Heart left ventricle (tissue), 16 donors: Measurements from ENCODE around the gene CRB1. TPM values are rescaled to one million over a fixed set of nuclear protein-coding genes. Genes with fewer than 3 reads are reported as not detected.

Experiments used
- ATAC-seq, 4 donors: fragments of 200-7000 bp; cut with Tn5 transposase; one replicate each; pipeline ENCODE4 v1.9.1; 2020 to 2022; ENCODE audit warnings: moderate library complexity in 4 of 4, mild to moderate bottlenecking in 3 of 4, moderate number of reproducible peaks in 1 of 4
- DNase-seq, 5 donors: peaks; one replicate each; pipeline ENCODE4 v3.0.0-alpha.2; 2020
- H3K27ac ChIP-seq, 12 donors: fragments of 200-600 bp; sonication (generic) in 4 of 12; one replicate each; pipeline versions ENCODE4 v1.5.0 to v1.8.0; 2016 to 2022; ENCODE audit warnings: mild to moderate bottlenecking in 2 of 12
- H3K27me3 ChIP-seq, 9 donors: fragments of 200-600 bp; sonication (generic) in 2 of 9; one replicate each; pipeline versions ENCODE4 v1.5.1 to v1.8.0; 2016 to 2022; ENCODE audit warnings: mild to moderate bottlenecking in 3 of 9
- H3K36me3 ChIP-seq, 9 donors: fragments of 200-600 bp; sonication (generic) in 2 of 9; one replicate each; pipeline versions ENCODE4 v1.5.0 to v1.8.0; 2018 to 2022; ENCODE audit warnings: mild to moderate bottlenecking in 2 of 9
- H3K4me1 ChIP-seq, 12 donors: fragments of 200-600 bp; sonication (generic) in 4 of 12; one replicate each; pipeline versions ENCODE4 v1.5.0 to v1.8.0; 2016 to 2022; ENCODE audit warnings: mild to moderate bottlenecking in 3 of 12
- H3K4me3 ChIP-seq, 12 donors: fragments of 200-600 bp; sonication (generic) in 4 of 12; one replicate each; pipeline versions ENCODE4 v1.5.0 to v1.8.0; 2017 to 2022; ENCODE audit warnings: mild to moderate bottlenecking in 9 of 12, moderate library complexity in 4 of 12
- H3K9me3 ChIP-seq, 12 donors: fragments of 200-600 bp; sonication (generic) in 4 of 12; one replicate each; pipeline versions ENCODE4 v1.5.0 to v1.8.0; 2016 to 2022; ENCODE audit warnings: mild to moderate bottlenecking in 1 of 12
- CTCF ChIP-seq, 12 donors: fragments of 200-600 bp; sonication (generic) in 4 of 12; IDR thresholded peaks; one replicate each; pipeline versions ENCODE4 v1.5.0 to v1.8.0; 2018 to 2022; ENCODE audit warnings: antibody characterized with exemption in 12 of 12, mild to moderate bottlenecking in 5 of 12
- POLR2A ChIP-seq, 2 donors: fragments of 450-650 bp; IDR thresholded peaks; one replicate each; pipeline ENCODE4 v1.6.1; 2017; ENCODE audit warnings: antibody characterized with exemption in 2 of 2, mild to moderate bottlenecking in 2 of 2, moderate library complexity in 2 of 2
- WGBS, 4 donors: extraction: QIAGEN DNeasy Blood & Tissue Kit in 2 of 4; methylation state at CpG; one replicate each; pipeline versions ENCODE4 v1.1.5 to v1.1.7; 2013 to 2018; 5-methylcytosine and 5-hydroxymethylcytosine counted together
- intact Hi-C, 10 donors: fragments of 100-400 bp; cut with DNase I; formaldehyde crosslinking; loops; one replicate each; pipeline versions ENCODE4 v1.11.1 to v1.14.2; 2022
- polyA plus RNA-seq, 2 donors: library from polyadenylated mRNA; stranded (reverse); fragments of 200-250 nt; gene quantifications; one replicate each; pipeline ENCODE4 v1.2.3, GENCODE V29; 2013
- total RNA-seq, 9 donors: library from RNA; depleted of rRNA in 2 of 9; stranded (reverse); fragments of >200 nt in 2 of 9; fragmentation: NEBNext Ultra II Directional in 3 of 9; extraction: Animal tissue kit (Norgen Biotek cat#: 25700) in 3 of 9; gene quantifications; one replicate each; pipeline versions ENCODE4 v1.1.0 to v1.2.4, GENCODE V29; 2016 to 2023
- donor health status: ischemic (EF 13 %, LVEDD 7.1; RV severe dilation, severe dysfunction).
- donor health status: healthy with polysubstance abuse.
- donor health status: DM: no; HTN: yes; CAD: no.
- donor health status: DM: no; HTN: no; CAD: no.
- donor health status: ischemic (EF 25% LVEDD 6.9; RV normal size, moderate dysfunction).
- donor health status: ischemic (EF 25% LVEDD 5.7; RV mildly dilated, moderate dysfunction).
- donor health status: healthy.
- donor health status: DM: yes; HTN: yes; CAD: no.
- donor health status: ischemic (EF 35%, LVEDD 5.7; RV mildly dilated, moderate dysfunction).
- donor health status: nonischemic (EF 11% LVEDD 7.7; RV severe dilation, severe dysfunction).
- donor health status: DM: yes; HTN: yes; CAD: no.
- donor health status: PGD.
- donor health status: ischemic (EF 29% LVEDD 5.4; RV normal size, mild dysfunction).
- donor health status: nonischemic (EF 23%, LVEDD 6.1; RV moderate dilation, normal function).

CRB1 gene
- total and polyA plus RNA-seq, 11 donors: 0.06 to 0.56 (median 0.29) TPM; not detected in 2

- Histone ChIP-seq H3K9me3 (no peaks in the 10 kb centered on the region), H3K27me3 (no peaks in the 10 kb centered on the region), H3K27ac (no peak overlapping the region), H3K4me1 (no peaks in the 10 kb centered on the region), H3K36me3 (no peaks in the 10 kb centered on the region), H3K4me3 (no peak overlapping the region)
- WGBS, 4 donors: 59 to 80% (median 69%) methylated on average over 9 of the region's 9 CpGs
- intact Hi-C loops: no loop called here
- ATAC-seq (no peak), DNase-seq (no peak)
- TF ChIP-seq POLR2A (IDR thresholded peaks at IDR 0.05) (no peak), CTCF (IDR thresholded peaks at IDR 0.05) (no peak)
These were observed 71.3 kb downstream of the CRB1 start for GRCh38 chr1:197339106-197340060.

- Histone ChIP-seq H3K9me3 (no peaks in the 10 kb centered on the region), H3K27me3 (no peaks in the 10 kb centered on the region), H3K4me1 (no peaks in the 10 kb centered on the region), H3K27ac (no peak overlapping the region), H3K36me3 (no peaks in the 10 kb centered on the region), H3K4me3 (no peak overlapping the region)
- no peak for DNase-seq
- intact Hi-C loops: no loop called here
- ATAC-seq: no peak
- no peak for TF ChIP-seq CTCF (IDR thresholded peaks at IDR 0.05)
- TF ChIP-seq POLR2A (IDR thresholded peaks at IDR 0.05): no peak
- 79 to 92% (median 86%) methylated on average over 1 of the region's 1 CpG for WGBS, 4 donors
These were observed 73.6 kb downstream of the CRB1 start for GRCh38 chr1:197341626-197342025.

DNA sequence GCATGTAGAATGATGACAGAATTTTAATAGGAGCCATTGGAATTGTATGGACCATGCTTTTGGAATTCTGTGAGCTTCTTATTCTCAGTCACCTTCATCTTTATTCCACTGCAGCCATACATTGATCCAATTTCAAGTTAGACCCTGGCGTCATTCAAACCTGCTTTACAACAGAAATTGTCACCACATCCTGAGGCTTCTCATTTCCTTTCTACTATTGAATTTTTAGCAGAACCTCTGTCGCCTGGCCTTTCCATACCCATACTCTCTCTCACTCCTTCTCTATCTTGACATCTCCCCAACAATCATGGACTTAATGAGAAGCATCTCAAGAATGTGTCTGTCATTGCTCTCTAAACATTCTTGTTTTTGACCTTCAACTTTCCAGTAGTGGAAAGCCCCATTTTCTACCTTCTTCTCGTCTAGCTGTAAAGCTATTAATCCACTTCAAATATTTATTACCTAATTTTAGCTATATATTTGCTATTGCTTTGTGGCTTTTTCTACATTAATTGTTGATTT lies 74.1 kb downstream of the CRB1 start:
- Histone ChIP-seq H3K4me3 (no peak overlapping the region), H3K27ac (no peak overlapping the region), H3K4me1 (no peaks in the 10 kb centered on the region), H3K27me3 (no peaks in the 10 kb centered on the region), H3K9me3 (no peaks in the 10 kb centered on the region), H3K36me3 (no peaks in the 10 kb centered on the region)
- ATAC-seq: no peak
- intact Hi-C loops: no loop called here
- DNase-seq: no peak
- 50 to 79% (median 77%) methylated on average over 3 of the region's 3 CpGs for WGBS, 4 donors
- TF ChIP-seq POLR2A (IDR thresholded peaks at IDR 0.05) (no peak), CTCF (IDR thresholded peaks at IDR 0.05) (no peak)

- TF ChIP-seq CTCF (IDR thresholded peaks at IDR 0.05) (no peak), POLR2A (IDR thresholded peaks at IDR 0.05) (no peak)
- ATAC-seq (no peak), DNase-seq (no peak)
- H3K4me1 ChIP-seq: no peaks in the 10 kb centered on the region
- no peak overlapping the region for H3K4me3 ChIP-seq
- 33 to 71% (median 40%) methylated on average over 2 of the region's 2 CpGs for WGBS, 4 donors
- H3K27ac ChIP-seq: no peak overlapping the region
- H3K36me3 ChIP-seq: no peaks in the 10 kb centered on the region
- no peaks in the 10 kb centered on the region for H3K9me3 ChIP-seq
- intact Hi-C loops: no loop called here
- H3K27me3 ChIP-seq: no peaks in the 10 kb centered on the region
These were observed 74.6 kb downstream of the CRB1 start for GRCh38 chr1:197342669-197343068.
